NCI-H526 (cell line): ENCODE results near the gene SPSB3.
A peak's percentile ranks its signal among the peaks of the same experiment; 100 is the strongest.

Source experiments
- DNase-seq, 2 experiments: peaks; one replicate each; lab custom pipeline; 2025; lab: John Stamatoyannopoulos, UW

Gene SPSB3

DNA sequence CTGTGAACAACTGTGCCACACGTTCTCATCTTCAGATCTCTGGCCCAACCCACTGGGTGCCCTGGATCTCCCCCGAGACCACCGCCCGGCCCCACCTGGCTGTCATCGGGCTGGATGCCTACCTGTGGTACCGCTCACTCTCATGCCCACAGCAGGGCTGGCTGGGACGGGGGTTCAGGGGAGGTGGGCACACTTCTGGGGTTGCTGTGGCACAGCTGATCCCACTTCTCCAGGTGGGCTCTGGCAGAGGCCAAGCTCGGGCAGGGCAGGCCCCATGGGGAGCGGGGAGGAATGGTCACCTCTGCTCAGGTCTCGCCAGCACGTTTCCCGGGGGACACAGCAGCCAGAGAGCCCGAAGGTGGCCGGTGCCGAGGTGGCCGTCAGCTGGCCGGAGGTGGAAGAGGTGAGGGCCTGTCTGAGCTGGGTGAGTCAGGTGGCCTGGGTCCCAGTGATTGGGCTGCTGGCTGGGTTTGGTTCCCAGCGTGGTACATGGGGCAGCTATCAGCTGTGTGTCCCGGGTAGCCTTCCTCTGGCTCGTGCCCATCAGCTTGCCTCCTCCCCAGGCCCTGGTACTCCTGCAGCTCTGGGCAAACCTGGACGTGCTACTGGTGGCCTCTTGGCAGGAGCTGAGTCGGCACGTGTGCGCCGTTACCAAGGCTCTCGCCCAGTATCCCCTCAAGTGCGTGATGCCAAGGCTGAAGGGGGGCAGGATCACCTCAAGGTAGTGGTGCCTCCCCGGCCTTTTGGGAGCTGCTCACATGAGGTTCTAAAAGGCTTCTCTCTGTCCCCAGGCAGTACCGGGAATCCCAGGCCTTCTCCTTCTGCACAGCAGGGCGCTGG lies 7.1 kb downstream of the SPSB3 start:
- DNase-seq: no peak

DNA sequence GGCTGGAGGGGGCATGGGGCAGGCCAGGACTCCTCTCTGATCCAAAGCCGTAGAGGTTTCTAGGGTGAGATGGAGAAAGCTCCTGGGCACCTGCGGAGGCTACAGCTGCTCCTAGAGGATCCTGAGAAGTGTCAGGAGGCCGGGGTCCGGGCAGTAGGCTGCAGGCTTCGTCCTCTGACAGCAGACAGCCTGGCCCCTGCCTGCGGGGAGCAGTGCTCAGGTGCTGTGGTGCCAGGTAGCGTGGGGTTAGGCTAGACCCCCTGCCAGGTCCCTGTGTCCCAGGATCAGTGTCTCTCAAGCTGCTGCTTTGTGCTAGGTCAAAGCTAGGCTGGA lies 8.0 kb downstream of the SPSB3 start:
- DNase-seq: no peak

- no peak for DNase-seq
Observed at GRCh38 chr16:1773703-1774447, 8.5 kb downstream of the SPSB3 start.

- DNase-seq: peak; percentile 30 to 84
Observed at GRCh38 chr16:1772908-1773702, 9.3 kb downstream of the SPSB3 start, which contains the start of gene MRPS34. TSS of gene MRPS34 (minus strand) at chr16:1773134. CDS start at chr16:1773119, 15 bp downstream.

GRCh38 chr16:1772362-1772907 lies 9.9 kb downstream of the SPSB3 start, which contains the start of gene EME2:
TSS of gene EME2 (plus strand) at chr16:1772810. CDS start at chr16:1773228, 418 bp downstream.
- DNase-seq: no peak

DNA sequence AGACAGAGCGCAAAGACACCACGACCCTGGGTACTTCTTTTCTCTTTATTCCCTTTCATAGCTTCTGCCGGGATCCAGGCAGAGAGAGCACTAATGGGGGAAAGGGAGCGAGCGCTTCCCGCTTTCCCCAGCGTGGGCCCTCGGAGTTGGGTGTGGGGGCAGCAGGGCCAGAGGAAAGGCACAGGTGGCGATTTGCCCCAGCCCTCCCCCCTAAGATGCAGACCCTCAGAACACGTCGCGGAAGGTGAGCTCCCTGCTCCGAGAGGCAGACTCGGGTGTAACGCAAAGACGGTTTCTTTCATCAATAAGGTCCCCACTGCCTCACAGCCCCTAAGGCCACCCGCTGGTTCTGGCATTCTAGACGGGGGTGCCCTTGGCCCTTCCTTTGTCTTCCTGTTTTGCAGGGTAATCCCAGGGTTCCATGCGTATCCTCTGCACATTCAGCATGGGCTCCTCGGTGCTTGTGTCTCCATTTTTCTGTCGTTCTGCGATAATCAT lies 10.5 kb downstream of the SPSB3 start:
- DNase-seq: peak in 1 of 2 experiments; percentile 10

DNA sequence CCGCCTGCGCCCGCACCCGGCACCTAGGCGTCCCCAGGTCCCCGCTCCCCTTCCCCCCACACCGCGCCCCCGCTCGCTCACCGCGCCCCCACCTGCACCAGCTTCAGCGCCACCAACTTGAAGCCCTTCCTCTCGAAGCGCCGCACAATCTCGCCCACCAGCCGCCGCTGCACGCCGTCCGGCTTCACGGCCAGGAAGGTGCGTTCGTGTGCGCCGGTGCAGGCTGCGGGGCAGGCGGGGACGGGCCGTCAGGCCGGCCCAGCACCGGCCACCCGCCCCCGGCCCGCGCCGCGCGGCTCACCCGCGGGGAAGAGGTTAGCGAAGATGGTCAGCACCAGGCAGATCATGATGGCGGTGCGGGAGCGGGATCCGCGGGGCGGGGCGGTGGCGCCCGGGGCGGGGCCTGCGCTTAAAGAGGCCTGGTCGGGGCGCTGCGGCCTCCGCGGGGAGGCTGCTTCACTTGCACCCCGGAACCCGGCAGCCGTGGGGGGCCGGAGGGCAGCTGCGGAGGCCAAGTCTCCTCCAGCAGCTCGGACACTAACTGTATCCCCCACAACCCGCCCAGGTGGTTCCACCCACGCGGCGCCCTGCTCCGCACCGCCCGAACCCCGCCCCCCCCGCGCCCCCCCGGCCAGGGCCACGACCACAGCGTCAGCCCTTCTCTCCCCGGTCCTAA lies 11.0 kb downstream of the SPSB3 start, which contains the start of gene NME3:
NME3 (minus strand) TSS at position 356 of the 676 bp plus-strand sequence; CDS start at position 347, 9 bp downstream.
- peak in 1 of 2 experiments; percentile 55 for DNase-seq

DNA sequence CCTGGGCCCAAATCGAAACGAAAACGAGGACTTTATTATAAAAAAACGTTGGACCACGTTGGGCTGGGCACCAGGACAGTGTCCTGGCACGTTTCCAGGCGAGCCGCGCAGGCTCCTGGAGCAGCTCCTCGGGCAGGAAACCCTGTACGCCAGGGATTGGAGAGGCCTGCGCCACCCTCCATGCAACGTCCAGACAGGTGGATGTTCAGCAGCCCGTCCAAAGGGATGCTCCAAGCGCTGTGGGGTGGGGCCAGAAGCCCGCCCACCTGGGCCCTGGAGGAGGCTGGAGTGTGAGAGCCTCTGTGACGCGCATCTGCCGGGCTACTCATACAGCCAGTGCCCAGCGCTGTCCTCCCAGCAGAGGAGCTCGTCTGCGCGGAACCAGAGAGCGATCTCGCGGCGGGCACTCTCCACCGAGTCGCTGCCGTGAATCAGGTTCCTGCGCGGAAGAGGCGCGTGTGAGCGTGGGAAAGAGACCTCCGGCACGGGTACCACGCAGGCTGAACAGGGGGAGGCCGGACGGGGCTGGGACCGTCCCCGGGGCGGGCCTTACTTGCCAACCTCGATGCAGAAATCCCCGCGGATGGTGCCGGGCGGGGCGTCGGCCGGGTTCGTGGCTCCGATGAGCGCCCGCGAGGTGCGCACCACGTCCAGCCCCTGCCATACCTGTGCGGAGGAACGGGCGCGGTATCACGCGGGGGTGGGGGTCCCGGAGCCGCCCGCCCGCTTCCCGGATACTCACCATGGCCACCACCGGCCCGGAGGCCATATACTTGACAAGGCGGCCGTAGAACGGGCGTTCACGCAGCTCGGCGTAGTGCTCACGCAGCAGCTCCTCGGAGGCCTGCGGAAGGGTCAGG lies 11.8 kb downstream of the SPSB3 start:
- DNase-seq: peak; percentile 69 to 82

GRCh38 chr16:1769402-1770300 lies 12.7 kb downstream of the SPSB3 start:
- no peak for DNase-seq

DNA sequence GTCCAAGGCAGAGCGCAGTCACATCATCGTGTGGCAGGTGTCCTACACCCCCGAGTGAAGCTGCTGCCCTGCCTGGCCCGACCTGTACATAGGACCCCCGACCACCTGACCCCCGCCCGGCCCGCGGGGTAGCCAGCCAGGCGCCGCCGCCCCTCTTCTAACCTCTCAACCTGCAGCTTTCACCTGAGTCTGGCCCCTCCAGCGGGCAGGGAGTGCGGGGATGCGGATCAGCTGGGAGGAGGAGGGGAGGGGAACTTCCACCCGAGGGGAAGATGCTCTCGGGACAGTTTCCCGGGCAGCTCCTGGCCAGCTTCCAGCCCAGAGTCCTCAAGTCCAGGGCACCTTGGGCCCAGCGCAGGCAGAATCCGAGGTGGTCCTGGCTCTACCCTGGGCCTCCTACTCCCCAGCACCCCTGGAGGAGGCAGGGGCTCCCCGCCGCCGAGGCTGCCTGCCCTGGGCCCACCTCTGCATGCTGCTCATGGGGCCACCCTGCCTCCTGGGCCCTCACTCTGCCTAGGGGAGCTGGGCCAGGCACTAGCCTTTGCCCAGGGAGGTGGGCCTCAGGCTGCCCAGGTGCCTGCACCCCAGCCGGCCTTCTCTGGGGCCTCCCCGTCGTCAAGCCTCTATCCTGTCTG lies 13.5 kb downstream of the SPSB3 start:
- no peak for DNase-seq

DNA sequence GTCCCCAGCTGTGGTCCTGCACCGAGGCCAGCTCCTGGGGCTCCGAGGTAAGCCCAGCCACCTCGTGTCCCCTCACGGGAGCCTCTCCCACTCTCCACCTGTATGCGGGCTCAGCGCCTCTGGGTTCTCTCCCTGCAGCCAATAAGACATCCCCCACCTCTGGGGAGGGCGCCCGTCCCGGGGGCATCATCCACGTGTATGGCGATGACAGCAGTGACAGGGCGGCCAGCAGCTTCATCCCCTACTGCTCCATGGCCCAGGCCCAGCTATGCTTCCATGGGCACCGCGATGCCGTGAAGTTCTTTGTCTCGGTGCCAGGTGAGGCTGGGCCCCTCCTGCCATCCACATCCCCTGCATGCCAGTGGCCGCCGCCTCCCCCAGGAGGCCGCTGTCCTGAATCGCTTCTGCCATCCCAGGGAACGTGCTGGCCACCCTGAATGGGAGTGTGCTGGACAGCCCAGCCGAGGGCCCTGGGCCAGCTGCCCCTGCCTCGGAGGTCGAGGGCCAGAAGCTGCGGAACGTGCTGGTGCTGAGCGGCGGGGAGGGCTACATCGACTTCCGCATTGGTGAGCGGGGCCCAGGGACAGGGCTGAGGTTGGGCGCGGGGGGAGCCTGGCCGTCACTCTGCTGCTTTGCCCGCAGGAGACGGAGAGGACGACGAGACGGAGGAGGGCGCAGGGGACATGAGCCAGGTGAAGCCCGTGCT lies 14.2 kb downstream of the SPSB3 start:
- DNase-seq: no peak

- no peak for DNase-seq
Observed at GRCh38 chr16:1767116-1767994, 15.0 kb downstream of the SPSB3 start.

DNA sequence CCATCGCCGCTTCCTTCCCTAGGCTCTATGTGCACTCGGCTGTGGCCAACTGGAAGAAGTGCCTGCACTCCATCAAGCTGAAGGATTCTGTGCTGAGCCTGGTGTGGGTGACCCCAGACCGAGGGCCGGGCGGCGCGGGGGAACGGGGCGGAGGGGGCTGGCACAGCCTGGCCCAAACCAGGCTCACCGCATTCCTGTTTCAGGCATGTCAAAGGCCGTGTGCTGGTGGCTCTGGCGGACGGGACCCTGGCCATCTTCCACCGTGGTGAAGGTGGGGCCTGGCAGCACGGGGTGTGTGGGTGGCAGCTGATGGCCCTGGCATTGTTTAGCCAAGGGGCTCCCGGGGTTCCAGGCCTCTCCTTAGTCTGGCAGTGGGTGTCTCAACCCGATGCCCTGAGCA lies 15.7 kb downstream of the SPSB3 start:
- no peak for DNase-seq

DNA sequence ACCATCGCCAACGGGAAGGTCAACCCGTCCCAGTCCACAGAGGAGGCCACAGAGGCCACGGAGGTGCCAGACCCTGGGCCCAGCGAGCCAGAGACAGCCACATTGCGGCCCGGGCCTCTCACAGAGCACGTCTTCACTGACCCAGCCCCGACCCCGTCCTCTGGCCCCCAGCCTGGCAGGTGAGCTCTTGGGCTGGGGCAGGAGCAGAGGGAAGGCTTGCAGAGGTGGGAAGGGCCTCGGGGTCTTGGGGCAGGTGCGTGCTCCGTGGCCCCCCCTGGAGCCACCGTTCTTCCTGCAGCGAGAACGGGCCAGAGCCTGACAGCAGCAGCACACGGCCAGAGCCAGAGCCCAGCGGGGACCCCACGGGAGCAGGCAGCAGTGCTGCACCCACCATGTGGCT lies 16.1 kb downstream of the SPSB3 start:
- no peak for DNase-seq

- no peak for DNase-seq
Observed at GRCh38 chr16:1765826-1766225, 16.5 kb downstream of the SPSB3 start.

GRCh38 chr16:1764971-1765370 lies 17.4 kb downstream of the SPSB3 start:
- DNase-seq: no peak
